HUDEP-2 (cell line): Measurements from ENCODE around the gene TRIM17.

ENCODE experiments used
- DNase-seq, 76 experiments: peaks; one replicate each; lab custom pipeline; 2025; ENCODE audit not compliant: unreplicated experiment in 76 of 76; lab: John Stamatoyannopoulos, UW

TRIM17 gene

DNA sequence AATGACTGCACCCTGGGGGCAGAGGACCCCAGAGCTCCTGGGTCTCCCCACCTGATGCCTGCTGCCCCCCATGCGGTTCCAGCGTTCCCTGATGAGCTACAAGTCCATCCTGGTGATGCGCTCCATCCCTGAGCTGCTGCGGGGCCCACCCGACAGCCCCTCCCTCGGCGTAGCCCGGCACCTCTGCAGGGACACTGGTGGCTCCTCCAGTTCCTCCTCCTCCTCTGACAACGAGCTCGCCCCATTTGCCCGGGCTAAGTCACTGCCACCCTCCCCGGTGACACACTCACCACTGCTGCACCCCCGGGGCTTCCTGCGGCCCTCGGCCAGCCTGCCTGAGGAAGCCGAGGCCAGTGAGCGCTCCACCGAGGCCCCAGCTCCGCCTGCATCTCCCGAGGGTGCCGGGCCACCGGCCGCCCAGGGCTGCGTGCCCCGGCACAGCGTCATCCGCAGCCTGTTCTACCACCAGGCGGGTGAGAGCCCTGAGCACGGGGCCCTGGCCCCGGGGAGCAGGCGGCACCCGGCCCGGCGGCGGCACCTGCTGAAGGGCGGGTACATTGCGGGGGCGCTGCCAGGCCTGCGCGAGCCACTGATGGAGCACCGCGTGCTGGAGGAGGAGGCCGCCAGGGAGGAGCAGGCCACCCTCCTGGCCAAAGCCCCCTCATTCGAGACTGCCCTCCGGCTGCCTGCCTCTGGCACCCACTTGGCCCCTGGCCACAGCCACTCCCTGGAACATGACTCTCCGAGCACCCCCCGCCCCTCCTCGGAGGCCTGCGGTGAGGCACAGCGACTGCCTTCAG, 45.5 kb downstream of the TRIM17 start:
- DNase-seq = peak in 19 of 76 experiments; percentile 3 to 62 (median 23)

DNA sequence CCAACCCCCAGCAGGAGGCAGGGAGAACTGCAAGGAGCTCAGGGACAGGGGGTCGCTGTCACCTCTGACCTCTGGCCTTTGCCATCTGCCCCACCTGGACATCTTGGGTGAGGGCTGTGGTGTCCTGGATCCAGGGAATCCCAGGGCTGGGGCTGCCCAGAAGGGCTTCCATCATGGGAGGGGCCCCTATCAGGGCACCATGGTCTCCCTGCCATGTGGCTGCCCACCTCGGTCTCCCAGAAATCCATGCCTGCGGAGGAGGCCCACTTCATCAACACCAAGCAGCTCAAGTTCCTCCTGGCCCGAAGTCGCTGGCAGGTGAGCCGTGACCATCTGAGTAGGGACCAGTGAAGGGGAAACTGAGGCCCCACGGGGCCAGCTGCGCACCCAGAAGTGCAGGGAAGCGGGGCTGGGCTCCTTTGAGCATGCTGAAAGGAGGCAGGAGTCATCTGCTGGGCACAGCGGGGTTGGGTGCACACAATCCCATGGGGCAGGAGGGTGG, 46.2 kb downstream of the TRIM17 start:
- DNase-seq = no peak

DNA sequence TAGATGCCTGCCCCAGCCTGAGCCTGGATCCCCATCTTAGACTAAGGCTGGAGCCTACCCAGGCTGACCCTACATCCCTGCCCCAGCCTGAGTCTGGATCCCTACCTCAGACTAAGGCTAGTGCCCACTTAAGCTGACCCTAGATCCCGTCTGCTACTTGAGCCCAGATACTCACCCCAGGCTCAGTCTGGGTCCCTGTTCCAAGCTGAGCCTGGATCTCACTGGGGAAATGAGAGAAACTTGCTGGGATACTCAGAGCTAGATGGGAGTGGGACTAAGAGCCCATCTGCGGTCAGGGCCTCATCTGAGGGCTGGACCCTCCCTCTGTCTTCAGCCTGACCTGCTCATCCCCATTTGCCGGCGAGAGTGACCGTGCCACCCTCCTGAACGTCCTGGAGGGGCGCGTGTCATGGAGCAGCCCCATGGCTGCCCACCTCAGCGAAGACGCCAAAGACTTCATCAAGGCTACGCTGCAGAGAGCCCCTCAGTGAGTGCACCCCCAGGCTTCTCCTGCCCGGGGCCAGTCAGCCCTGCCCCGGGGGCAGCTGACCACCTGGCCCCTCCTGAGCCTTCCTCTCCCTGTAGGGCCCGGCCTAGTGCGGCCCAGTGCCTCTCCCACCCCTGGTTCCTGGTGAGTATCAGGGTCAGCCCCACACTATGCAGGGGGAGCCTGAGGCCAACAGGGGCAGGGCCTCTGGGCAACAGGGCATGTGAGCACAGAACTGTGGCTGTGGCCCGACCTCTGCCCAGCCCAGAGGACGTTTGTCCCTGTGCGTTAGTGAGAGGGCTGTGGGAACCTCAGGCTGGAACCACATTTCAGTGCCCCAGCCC, 46.8 kb downstream of the TRIM17 start:
- no peak for DNase-seq

DNA sequence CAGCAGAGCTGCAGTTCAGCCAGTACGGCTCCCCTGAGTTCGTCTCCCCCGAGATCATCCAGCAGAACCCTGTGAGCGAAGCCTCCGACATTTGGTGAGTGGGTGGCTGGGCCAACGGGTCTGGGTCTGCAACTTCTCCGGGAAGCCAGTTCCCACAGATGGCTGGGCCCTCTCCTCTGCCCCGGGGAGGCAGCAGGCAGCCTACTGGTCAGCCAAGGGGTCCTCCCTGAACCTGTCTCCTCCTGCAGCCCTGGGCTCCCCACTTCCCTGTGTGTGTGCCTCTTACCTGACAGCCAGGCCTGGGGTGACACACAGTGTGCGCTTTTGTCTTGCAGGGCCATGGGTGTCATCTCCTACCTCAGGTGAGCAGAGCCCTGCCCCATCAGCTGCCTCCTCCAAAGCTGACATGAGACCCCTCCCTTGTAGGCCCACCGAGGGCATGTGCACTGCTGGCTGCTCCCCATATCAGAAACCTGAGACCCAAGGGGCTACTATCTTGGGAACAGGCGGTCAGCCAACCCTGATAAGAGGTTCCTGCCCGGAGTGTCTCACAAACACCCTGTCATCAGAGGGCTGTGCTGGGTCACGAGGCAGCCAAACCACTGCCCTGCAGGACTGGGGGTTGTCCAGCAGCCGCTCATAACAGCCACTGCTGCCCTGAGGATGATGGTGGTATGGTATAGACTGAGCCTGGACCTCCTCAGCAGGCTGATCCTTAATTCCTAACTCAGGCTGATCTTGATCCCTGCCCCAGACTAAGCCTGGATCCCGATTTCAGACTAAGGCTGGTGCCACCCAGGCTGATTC, 47.7 kb downstream of the TRIM17 start:
- DNase-seq = peak in 70 of 76 experiments; percentile 15 to 82 (median 58)

DNA sequence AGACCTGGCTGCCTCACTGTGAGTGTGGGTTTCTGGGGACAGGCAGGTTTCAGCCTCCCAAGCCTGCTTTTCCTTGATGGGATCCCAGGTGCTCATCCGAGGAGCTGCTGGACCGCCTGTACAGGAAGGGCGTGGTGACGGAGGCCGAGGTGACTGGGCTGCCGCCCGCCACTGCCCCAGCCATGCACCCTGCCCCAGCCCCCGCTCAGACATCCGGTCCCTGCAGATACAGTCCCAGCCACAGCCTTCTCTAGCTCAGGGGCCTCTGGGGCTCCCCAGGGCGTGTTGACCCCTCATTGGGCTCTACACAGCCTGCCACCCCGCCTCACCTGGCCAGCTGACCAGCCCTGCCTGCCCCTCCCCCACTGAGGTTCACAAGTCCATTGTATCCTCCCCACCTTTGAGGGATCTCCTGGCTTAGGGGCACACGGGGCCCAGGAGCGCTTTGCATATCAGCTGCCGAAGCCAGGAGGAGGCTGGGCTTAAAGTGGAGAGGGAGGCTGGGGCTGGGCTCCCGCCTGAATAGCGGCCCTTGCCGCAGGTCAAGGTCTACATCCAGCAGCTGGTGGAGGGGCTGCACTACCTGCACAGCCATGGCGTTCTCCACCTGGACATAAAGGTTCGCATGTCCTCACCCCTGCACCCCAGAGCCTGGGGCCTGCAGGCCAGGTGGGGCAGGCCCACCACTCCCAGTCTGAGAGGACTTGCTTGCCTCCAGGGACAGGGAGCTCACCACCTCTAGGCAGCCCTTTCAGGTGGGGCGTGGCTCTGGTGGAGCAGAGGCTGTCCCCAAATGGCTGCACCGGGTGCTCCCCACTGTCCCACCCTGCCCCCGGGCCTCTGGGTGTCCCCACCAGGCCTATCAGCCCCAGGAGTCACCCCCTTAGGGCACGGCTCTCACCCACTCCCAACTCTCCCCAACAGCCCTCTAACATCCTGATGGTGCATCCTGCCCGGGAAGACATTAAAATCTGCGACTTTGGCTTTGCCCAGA, 48.6 kb downstream of the TRIM17 start:
- peak in 41 of 76 experiments; percentile 5 to 67 (median 37) for DNase-seq

DNA sequence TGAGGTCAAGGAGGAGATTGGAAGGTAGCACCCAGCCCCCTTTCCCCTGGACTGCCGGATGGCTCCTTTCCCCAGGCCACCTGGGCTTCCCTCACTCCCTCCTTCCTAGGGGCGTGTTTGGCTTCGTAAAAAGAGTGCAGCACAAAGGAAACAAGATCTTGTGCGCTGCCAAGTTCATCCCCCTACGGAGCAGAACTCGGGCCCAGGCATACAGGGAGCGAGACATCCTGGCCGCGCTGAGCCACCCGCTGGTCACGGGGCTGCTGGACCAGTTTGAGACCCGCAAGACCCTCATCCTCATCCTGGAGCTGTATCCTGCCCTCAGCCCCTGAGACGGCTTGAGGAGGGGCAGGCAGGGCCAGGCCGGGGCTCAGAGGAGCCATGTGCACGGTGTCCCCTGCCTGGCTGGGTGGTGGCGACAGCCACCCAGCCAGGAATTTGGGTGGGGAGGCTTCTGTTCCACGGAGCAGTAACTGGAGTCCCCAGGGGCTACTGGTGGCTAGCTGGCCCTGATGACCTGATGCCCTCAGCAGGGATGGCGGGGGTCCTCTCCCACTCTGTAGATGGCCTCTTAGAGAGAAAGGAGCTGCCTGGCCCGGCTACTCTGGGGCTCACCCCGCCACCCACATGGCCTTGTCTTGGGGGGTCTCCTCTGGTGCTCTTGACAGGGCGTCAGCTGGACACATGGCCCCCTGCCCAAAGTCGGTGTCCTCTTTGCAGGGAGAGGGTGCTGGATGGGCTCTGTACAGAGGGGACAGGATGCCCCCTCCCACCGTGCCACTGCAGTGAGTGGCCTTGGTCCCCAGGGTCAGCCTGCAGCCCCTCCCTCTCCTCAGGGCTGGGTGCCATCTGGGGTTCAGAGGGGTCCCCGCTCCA, 49.6 kb downstream of the TRIM17 start:
- DNase-seq = no peak

DNA sequence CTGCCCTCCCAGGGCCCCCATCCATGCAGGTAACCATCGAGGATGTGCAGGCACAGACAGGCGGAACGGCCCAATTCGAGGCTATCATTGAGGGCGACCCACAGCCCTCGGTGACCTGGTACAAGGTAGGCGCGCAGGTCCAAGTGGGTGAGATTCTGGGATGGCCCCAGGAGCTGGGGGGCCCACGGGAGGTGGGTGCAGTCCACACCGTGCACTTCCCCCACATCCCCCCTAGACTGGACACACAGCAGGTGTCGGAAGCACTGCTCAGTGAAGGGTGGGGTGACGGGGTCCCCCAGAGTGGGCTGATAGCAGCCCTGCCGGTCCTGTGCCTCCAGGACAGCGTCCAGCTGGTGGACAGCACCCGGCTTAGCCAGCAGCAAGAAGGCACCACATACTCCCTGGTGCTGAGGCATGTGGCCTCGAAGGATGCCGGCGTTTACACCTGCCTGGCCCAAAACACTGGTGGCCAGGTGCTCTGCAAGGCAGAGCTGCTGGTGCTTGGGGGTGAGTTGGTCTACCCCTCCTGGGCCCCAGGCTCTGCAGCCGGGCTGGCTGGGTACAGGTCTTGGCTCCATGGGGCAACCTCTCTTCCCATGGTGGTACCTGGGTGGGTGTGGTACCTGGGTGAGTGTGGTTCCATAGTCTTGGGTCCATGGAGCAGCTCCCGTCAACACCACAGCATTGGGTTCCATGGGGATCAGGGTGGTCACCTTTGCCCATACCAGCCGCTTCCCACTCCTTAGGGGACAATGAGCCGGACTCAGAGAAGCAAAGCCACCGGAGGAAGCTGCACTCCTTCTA, 50.4 kb downstream of the TRIM17 start:
- DNase-seq = no peak

DNA sequence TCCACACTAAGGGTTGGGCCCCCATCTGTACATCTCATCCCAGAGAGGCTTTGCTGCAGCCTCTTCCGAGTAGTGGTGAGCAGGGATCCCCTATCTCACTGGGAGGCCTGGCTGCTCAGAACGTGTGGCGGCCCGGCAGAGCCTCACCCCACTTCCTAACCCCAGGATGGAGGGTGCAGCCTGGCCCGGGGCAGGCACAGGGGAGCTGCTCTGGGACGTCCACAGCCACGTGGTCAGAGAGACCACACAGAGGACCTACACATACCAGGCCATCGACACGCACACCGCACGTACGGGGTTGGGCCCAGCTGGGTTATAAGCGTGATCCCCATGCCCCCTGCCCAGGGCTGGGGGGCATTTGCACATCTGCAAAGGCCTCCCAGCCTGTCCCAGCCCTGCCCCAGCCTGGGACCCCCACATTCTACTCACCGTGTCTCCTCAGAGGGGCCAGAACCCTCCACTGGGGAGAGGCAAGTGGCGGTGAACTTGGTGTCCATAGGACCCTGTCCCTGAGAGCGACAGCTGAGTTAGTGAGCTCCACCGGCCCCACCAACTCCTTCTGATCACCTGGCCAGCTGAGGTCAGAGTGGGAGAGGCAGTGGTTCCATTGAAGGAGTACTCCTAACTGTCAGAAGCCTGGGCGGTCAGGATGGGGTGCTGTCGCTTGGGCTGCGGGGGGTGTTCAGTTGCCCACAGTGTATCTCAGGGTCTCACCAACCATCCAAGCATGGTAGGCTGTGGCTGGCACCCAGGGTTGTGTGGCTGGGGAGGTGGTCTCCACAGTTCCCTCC, 51.2 kb downstream of the TRIM17 start:
- DNase-seq = no peak

DNA sequence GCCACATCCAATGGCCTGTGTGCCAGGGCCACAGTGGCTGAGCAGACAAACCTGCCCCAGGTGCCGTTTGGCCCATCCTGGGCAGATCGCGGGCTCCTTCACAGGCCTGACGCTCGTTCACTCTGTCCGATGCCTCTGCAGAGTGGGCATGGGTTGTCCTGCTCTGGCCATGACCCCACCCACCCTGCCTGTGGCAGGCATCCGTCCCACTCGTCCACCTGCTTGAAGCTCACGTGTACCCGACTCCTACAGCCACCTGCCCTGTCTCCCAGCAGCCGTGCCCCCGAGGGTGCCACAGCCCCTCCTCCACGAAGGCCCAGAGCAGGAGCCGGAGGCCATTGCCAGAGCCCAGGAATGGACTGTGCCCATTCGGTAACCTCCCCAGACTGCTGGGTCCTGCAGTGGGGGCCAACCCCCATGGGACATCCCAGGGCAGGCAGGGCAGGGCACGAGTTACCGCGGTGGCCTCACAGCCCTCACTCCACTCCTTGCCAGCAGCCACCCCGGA, 51.9 kb downstream of the TRIM17 start:
- no peak for DNase-seq

DNA sequence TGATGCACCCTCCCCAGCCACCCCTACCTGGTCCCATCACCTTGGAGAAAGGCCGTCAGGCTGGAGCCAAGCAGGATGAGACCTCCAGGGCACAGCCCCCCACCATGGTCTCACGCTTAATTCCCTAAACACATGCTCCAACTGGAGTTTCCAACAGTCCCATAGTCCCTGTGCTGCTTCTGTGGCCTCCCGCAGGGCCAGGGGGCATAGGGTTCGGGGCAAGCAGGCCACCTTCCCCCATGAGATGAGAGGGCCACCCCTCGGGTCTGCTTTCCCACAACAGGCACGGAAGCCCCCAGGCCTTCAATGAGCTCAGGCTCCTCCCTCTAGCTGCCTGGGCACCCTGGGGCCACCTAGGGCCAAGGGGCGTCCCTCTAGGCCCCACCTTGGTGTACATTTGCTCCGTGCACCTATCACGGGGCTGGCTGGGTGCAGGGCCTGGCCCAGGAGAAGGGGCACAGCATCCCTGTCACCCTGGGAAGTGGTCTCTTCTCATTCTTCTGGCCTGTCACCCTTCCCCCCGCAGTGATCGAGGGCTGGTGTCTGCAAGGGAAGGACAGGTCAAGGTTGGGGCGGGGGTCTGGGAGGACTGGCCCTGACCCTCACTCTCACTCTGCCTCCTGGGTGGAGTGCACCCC, 52.5 kb downstream of the TRIM17 start:
- no peak for DNase-seq

DNA sequence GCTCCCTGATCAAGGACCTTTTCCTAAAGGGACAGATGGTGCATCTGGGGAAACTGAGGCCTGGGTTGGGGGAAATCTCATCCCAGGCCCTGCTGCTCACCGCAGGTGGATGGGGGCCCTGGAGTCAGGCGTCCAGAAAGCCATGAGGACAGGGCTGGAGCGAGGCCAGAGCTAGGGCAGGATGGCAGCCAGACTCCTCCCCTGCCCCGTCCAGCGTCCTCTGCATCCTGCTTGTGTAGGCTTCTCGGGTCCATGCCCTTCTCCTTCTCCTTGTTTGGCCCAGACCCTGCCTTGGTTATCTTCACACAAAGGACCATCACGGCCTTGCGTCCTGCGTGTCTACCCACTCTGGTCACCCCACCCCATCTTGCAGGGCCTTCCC, 53.0 kb downstream of the TRIM17 start:
- no peak for DNase-seq

DNA sequence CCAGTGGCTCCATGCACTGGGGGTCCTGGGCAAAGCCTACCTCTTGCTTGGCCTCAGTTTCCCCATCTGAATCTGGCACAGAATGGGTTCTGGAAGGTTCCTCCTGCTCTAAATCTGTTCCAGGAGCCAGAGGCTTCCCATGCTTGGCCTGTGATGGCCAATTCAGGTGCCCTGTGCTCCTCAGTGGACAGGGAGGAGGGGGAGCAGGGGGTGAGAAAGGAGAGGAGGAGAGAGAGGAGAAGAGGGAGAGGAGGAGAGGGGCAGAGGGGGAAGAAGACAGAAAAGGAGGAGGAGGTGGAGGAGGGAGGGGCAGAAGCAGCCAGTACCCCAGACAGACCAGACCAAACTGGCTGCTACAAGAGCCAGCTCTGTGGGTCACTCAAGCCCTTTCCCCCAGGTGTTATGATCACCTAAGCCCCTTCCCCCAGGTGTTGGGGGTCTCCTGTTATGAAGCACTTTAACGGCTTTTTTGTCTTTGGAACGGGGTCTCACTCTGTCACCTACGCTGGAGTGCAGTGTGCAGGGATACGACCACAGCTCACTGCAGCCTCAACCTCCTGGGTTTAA, 53.7 kb downstream of the TRIM17 start:
- DNase-seq = no peak

DNA sequence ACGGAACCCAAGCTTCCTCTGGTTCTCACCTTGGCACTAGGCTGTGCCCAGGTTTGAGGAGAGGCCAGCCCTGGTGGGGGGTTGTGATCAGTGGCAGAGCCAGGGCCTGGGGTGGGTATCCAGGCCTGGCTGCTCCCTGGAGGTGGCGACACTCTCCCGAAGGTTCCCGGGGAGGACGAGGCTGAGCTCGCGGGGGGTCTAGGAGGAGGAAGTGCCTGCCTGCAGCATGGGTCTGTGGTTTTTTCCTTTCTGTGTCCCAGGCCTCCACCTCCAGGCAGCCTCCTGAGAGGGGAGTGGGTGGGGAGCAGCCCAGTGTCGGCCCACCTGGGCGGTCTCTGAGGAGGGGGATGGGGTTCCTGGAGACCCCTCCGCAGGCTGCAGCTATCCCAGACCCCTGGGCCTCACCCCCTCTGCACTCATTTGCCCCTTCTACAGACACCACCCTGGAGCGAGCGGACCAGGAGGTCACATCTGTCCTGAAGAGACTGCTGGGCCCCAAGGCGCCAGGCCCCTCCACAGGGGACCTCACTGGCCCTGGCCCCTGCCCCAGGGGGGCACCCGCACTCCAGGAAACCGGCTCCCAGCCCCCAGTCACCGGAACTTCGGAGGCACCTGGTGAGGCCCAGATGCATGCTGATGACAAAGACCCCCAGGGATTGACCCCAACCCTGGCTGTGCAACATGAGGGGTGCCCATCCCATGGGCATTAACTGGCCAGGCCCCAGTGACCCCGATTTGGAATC, 54.3 kb downstream of the TRIM17 start:
- DNase-seq = no peak

DNA sequence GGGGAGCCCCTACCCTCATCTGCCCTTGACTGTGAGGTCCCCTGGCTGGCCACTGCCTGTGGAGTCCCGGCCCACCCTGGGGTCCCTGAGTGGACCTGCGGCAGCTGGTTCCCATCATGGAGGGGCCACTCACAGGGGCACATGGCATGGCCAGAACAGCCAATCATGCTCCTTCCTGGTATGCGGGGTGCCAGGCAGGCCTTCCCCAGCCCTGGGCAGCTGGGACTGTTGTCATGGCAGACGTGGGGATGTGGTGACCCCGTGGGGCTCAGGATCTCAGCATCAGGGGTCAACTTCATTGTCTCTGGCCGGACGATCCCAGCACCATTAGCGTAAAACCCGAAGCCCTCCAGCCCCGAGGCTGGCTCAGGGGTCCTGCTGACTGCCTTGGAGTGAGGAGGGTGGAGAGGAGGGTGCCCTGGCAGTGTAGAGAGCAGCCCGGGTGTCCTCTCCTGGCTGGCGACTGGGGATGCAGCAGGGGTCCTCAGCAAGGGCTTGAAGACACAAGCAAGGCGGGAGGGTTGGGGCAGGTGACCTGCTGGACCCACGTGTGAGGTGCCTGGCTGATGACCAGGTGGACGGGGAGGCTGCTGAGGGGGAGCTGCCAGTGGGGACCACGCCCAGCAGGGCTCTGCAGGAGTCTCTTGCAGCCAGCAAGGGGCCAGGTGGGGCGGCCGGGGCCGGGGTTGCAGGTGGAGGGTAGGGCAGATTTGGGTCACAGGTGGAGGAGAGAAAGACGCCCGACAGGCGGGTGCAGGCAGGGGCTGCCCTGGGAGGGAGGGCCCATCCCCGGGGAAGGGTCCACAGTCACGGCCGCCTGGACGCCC, 55.1 kb downstream of the TRIM17 start:
- no peak for DNase-seq
